Effector CD4-positive, alpha-beta T cell (primary cell): Measurements from ENCODE around the gene SIGLEC10.

Experiments used
- DNase-seq: peaks from one replicate; pipeline ENCODE4 v3.0.0-alpha.2; 2020

SIGLEC10 gene

DNA sequence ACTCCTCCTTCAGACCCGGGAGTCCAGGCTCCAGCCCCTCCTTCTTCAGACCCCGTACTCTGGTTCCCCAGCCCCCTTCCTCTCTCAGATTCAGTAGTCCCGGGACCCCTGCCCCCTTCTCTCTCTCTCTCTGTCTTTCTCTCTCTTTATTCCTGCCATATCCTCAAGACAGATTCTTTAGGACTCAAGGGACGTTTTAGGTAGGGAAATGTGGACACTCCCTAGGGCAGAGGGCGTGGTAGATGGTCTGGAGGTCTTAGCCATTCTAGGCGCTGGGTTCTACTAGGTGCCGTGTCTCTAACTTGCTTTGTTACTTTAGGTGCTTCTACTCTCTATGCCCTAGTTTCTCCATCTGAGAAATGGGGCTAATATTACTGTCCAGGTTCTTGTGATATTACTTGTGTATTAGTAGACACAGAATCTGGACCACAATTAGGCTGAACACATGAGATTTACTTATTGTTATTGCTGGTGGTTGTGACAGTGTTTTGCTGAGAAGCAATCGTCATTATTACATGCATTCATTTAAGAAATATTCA lies 26.3 kb downstream of the SIGLEC10 start:
- no peak for DNase-seq

- no peak for DNase-seq
Observed at GRCh38 chr19:51389143-51389542, 28.3 kb downstream of the SIGLEC10 start.

DNA sequence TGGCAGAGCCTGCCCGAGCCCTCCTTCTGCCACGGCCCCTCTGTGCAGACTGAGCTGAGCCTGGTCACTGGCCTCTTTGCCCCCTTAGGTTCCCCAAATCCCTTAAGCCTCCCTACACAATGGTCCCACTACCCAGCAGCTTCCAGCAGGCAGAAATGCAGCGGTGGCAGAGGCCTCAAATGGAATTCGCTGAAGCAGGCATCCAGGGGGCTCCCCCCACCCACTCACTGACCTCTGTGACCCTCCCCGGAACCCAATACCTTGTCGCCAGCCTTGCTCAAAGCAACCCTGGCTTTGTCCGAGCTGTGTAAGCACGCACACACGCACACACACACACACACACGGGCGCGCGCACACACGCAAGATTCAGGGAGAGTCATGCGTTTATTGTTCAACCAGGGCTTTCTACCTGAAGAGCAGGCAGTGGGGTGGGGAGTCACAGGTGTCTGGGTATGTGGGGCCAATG lies 29.5 kb downstream of the SIGLEC10 start, which contains the start of gene LIM2:
TSS of gene LIM2 (minus strand) at position 51 of the 466 bp plus-strand sequence. CDS start 531 bp downstream, outside the sequence.
- DNase-seq, result no peak

DNA sequence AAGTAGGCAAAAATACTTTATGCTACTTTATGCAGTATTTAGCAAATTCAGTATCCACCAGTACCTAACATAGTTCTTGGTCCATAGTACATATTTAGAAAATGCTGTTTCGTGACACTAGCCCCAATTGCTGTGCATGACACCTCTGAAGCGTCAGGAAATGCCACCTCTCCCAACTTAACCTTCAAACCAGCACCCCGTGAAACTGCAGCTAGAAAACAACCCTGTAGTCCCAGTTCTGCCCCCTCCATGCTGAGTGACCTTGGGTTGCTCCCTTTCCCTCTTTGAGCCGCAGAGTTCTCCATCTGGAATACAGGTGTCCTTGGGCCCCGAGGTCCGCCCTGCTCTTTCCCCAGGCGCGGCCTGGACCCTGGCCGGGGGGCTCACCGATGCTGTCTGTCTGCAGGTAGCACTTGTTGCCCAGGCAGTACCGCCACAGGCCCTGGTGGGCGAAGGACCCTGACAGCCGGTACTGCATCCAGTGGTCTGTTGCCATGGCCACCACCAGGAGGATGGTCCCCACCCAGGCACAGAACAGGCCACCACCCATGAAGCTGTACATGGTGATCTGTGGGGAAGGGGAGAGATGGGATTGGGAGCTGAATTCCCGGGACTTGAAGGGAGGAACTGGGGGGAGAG lies 30.4 kb downstream of the SIGLEC10 start:
- DNase-seq, result no peak

DNA sequence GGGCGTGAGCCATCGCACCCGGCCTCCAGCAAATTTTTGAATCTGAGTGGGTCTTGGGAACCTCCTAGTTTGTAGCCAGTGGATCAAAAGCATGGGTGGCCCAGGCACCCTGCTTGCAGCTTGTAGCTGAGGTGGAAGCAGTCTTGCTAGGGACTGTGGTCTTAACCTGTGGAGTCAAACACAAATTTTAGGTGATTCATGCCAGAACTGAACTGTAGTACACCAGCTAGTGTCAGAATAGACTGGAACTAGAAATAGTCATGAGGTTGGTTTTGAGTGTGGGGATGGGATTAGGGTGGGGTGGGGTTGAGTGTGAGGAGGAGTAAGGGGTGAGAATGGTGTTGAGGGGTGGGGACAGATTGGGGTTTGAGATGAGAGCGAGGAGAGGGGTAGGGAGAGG lies 35.4 kb downstream of the SIGLEC10 start:
- no peak for DNase-seq

- no peak for DNase-seq
Observed at GRCh38 chr19:51380379-51380778, 37.1 kb downstream of the SIGLEC10 start.

GRCh38 chr19:51377422-51377821 lies 40.0 kb downstream of the SIGLEC10 start:
- DNase-seq, result no peak

GRCh38 chr19:51375504-51376221 lies 41.8 kb downstream of the SIGLEC10 start:
- no peak for DNase-seq

DNA sequence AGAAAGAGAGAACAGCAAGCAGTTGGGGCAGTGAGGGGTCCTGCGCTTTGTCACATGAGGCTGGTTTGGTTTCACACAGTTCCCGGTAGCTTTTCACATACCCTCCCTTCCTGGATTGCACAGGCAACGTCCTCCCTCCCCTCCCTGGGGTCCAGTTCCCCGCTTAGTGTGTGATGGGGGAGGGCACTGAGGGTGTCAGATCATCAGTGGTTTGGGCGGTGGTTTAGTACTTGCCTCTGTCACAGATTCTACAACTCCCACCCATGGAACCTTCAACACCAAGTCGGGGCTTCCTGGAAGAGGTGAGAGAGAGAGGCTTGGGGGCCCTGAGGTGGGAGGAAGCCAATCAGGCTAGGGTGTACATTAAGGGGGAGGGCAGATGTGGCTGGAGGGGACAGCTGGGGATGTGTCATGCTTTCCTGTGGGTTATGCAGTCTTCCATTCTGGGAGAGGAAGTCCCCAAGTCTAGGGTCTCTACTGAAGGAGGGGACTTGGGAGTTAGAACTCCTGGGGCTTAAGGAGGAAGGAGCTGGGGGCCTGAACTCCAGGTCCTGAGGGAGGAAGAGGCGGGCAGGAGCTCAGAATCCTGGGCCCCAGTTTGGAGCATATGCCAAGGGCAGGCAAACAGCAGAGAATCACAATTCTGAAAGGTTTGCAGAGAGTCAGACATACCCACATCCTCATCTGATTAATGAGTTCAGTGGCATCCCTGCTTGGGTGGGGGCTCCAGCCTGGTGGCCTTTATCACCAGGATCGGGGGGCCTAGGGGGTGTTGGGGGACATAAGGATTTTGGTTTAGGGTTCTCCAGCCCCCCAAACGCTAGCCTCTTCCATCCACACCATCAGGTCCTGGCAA lies 44.6 kb downstream of the SIGLEC10 start, which contains the start of gene NKG7:
TSS of gene NKG7 (minus strand) at position 6 of the 856 bp plus-strand sequence. CDS start 119 bp downstream, outside the sequence.
- peak; percentile 32 for DNase-seq

- DNase-seq, result no peak
Observed at GRCh38 chr19:51372021-51372648, 45.3 kb downstream of the SIGLEC10 start.

- no peak for DNase-seq
Observed at GRCh38 chr19:51371186-51371690, 46.2 kb downstream of the SIGLEC10 start.

- DNase-seq, result no peak
Observed at GRCh38 chr19:51370230-51370629, 47.2 kb downstream of the SIGLEC10 start.

GRCh38 chr19:51368366-51369282 lies 48.8 kb downstream of the SIGLEC10 start, which contains the start of gene CLDND2:
CLDND2 (minus strand) TSS chr19:51369003; CDS start chr19:51368577, 426 bp downstream.
- DNase-seq, result no peak

GRCh38 chr19:51367565-51368365 lies 49.7 kb downstream of the SIGLEC10 start:
- DNase-seq, result peak; percentile 88

DNA sequence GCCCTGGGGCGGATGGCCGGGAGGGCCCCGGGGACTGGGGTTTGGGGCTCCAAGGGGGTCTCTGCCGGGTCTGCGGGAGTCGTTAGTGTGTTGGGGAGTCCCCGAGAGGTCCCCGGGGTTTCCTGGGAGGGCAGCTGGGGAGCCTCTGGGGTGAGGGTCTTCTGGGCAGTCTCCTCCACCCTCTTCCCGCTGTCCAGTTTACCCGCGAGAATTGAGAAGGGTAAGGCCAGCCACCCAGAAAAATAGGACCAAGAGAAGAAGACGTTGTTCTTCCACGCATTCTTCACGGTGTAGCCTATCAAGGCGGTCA lies 50.2 kb downstream of the SIGLEC10 start:
- no peak for DNase-seq

DNA sequence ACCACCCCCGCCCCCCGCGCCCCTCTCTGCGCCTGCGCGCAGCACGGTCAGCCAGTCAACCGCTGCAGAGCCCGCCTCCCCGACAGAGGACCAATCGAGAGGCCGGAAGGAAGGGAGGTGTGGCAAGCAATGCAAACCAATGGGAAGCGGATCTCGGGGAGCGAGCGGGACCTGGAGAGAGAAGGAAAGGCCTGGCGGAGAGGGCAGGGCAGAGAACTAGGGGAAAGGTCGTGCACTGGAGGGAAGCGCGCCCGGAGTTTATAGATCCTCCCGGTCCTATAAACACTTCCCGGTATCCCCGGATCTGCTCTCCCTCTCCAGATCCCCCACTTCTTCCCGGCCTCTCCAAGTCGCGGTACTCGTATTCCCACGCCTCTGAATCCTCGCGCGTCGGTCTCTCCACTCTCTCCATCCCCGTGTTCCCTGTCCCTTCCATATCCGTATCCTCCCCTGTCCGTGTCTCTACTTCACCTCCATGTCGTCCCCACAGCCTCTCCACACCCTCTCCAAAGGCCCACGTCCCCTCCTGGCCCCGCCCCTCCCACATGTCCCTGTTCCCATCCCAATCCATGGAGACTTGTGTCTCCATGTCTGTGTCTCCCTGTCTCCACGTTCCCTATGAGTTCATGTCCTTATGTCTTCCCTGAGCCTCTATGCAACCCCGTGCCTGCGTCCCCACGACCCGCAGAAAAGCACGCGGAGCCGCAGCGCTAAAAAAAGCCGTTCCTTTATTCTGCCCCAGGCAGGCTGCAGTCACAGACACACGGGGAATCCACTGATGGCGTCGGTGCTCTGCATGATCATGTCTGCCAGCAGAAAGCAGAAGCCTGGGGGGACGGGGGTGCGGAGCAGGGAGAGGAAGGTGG lies 50.8 kb downstream of the SIGLEC10 start:
- peak; percentile 90 for DNase-seq

- DNase-seq, result no peak
Observed at GRCh38 chr19:51365965-51366388, 51.5 kb downstream of the SIGLEC10 start, which contains the start of gene ETFB. ETFB (minus strand) TSS chr19:51366388; CDS start chr19:51366326, 62 bp downstream.

DNA sequence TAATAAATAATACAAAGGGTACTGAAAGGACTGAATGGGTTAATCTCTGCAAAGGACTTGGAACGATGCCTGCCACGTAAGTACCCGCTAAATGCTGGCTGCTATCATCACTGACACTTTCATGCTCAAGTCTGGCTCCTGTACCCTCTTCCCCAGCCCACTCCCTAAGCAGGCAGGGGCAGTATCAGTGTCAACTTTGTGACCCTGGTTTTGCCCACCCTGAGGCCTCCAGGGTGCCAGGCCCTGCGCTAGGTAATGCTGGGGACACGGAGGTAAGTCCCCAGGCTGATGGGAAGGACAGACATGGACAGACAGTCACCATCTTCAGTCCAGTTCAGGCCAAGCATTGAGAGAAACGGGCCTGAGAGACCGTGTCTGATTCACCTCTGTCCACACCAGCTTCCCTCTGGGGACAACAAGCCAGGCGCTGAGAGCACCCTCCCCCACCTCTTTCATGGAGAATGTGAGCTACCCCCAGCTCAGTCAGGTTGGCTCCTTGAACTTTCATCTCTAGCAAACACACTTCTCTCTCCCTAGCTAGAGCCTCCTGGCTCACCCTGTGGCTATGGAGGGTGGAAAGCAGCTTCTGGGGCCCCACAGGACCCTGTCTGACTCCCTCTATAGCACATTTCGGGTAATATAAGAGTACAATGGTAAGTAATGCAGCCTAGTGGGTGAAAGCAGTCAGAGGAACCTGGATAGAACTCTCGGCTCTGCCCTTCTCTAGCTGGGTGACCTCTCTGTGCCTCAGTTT lies 52.1 kb downstream of the SIGLEC10 start:
- DNase-seq, result no peak
